SK-MEL-5 (cell line): ENCODE results near the gene PELI2. TPM values are rescaled to one million over a fixed set of nuclear protein-coding genes. Genes with fewer than 3 reads are reported as not detected.

Experiments
- DNase-seq: peaks from one replicate; pipeline ENCODE4 v3.0.0-alpha.2; 2016; ENCODE audit warnings: low read depth, low spot score
- in situ Hi-C: cut with HindIII; loops from 2 replicates; pipeline ENCODE4 v1.10.0; 2016; ENCODE audit warnings: low sequenced_read_pairs, high pct_unique_total_duplicates, low pct_unique_long_range_greater_than_20kb
- polyA plus RNA-seq, 2 experiments: library from polyadenylated mRNA; depleted of rRNA; stranded (reverse); fragments of >200 nt; gene quantifications; 2 replicates each; pipeline ENCODE4 v1.2.3, GENCODE V29; 2015
- total RNA-seq: library from RNA; depleted of rRNA; stranded (reverse); fragments of >200 nt; shearing (Covaris generic); gene quantifications from 2 replicates; pipeline ENCODE4 v1.2.3, GENCODE V29; 2014; rRNA removed

Gene PELI2
- total RNA-seq: 3.2 and 3.6 TPM in 2 replicates
- polyA plus RNA-seq (2015; cell fraction: cytosol; rRNA removed): 1.1 and 2.0 TPM in 2 replicates
- 1.8 and 2.7 TPM in 2 replicates for polyA plus RNA-seq (2015; cell fraction: nucleus; rRNA removed)

GRCh38 chr14:56117765-56118610 is at the start of gene PELI2:
PELI2 (plus strand) TSS chr14:56118411; CDS start chr14:56118661, 250 bp downstream.
- in situ Hi-C loops: no loop called here

GRCh38 chr14:56073799-56074198 is 44.4 kb upstream of the PELI2 start:
- in situ Hi-C loops: no loop called here
- DNase-seq: no peak

More at GRCh38 chr14:56117765-56118610, at the start of gene PELI2:
- DNase-seq: peak; percentile 47

GRCh38 chr14:56075301-56075700 is 42.9 kb upstream of the PELI2 start:
- DNase-seq: no peak
- in situ Hi-C loops: no loop called here

GRCh38 chr14:56081139-56081538 is 37.1 kb upstream of the PELI2 start:
- in situ Hi-C loops: no loop called here
- DNase-seq: no peak

- no peak for DNase-seq
- in situ Hi-C loops: no loop called here
Measured at GRCh38 chr14:56082880-56083279, 35.3 kb upstream of the PELI2 start.

GRCh38 chr14:56085471-56085870 is 32.7 kb upstream of the PELI2 start:
- DNase-seq: peak; percentile 35

GRCh38 chr14:56087671-56088471 is 30.3 kb upstream of the PELI2 start:
- DNase-seq: no peak
- in situ Hi-C loops: no loop called here

More at GRCh38 chr14:56085471-56085870, 32.7 kb upstream of the PELI2 start:
- in situ Hi-C loops: no loop called here

- DNase-seq: no peak
- in situ Hi-C loops: no loop called here
Measured at GRCh38 chr14:56088941-56089340, 29.3 kb upstream of the PELI2 start.

GRCh38 chr14:56092763-56093162 is 25.4 kb upstream of the PELI2 start:
- DNase-seq: no peak
- in situ Hi-C loops: no loop called here

GRCh38 chr14:56094076-56094475 is 24.1 kb upstream of the PELI2 start:
- in situ Hi-C loops: no loop called here
- no peak for DNase-seq

- in situ Hi-C loops: no loop called here
- no peak for DNase-seq
Measured at GRCh38 chr14:56098021-56098420, 20.2 kb upstream of the PELI2 start.

GRCh38 chr14:56099081-56099797 is 19.0 kb upstream of the PELI2 start:
- DNase-seq: no peak
- in situ Hi-C loops: no loop called here

- in situ Hi-C loops: no loop called here
- DNase-seq: no peak
Measured at GRCh38 chr14:56100556-56100955, 17.7 kb upstream of the PELI2 start.

GRCh38 chr14:56102941-56103340 is 15.3 kb upstream of the PELI2 start:
- in situ Hi-C loops: no loop called here
- DNase-seq: no peak

- in situ Hi-C loops: no loop called here
- DNase-seq: no peak
Measured at GRCh38 chr14:56107615-56108014, 10.6 kb upstream of the PELI2 start.

GRCh38 chr14:56108057-56108456 is 10.2 kb upstream of the PELI2 start:
- in situ Hi-C loops: no loop called here
- no peak for DNase-seq

GRCh38 chr14:56112781-56113180 is 5.4 kb upstream of the PELI2 start:
- in situ Hi-C loops: no loop called here
- no peak for DNase-seq

- in situ Hi-C loops: no loop called here
- DNase-seq: no peak
Measured at GRCh38 chr14:56115334-56115870, 2.8 kb upstream of the PELI2 start.
